Ectodermal cell (in vitro differentiated cells): ENCODE results near the gene TSPAN13.

Experiments
- H3K27ac ChIP-seq: 2 replicates; pipeline ENCODE4 v1.7.0; 2013; ENCODE audit warnings: mild to moderate bottlenecking, low read depth, low read length; ENCODE audit not compliant: insufficient read depth, poor library complexity, severe bottlenecking
- H3K27me3 ChIP-seq: 2 replicates; pipeline ENCODE4 v1.7.0; 2013; ENCODE audit warnings: mild to moderate bottlenecking, low read length; ENCODE audit not compliant: insufficient read depth, control insufficient read depth, poor library complexity, severe bottlenecking
- H3K36me3 ChIP-seq: one replicate; pipeline ENCODE4 v1.7.0; 2013; ENCODE audit warnings: low read length; ENCODE audit not compliant: control insufficient read depth, insufficient read depth
- H3K4me1 ChIP-seq: one replicate; pipeline ENCODE4 v1.7.0; 2013; ENCODE audit warnings: low read length; ENCODE audit not compliant: control insufficient read depth, insufficient read depth
- H3K4me3 ChIP-seq: 2 replicates; pipeline ENCODE4 v1.7.0; 2013; ENCODE audit warnings: low read depth, low read length, control low read depth; ENCODE audit not compliant: insufficient read depth
- H3K9me3 ChIP-seq: 2 replicates; pipeline ENCODE4 v1.7.0; 2013; ENCODE audit warnings: mild to moderate bottlenecking, low read length, moderate library complexity; ENCODE audit not compliant: control insufficient read depth
- WGBS, 2 experiments: methylation state at CpG; one replicate each; pipeline ENCODE4 v1.1.7; 2013; ENCODE audit warnings: missing lambda C conversion rate in 2 of 2; 5-methylcytosine and 5-hydroxymethylcytosine counted together

TSPAN13 gene

GRCh38 chr7:16787127-16787526 lies 33.6 kb downstream of the TSPAN13 start:
- 91 to 100% methylated on average over 1 of the region's 1 CpG for WGBS, 2 experiments
- Histone ChIP-seq H3K4me3 (no peak overlapping the region), H3K27me3 (no peaks in the 10 kb centered on the region), H3K27ac (no peak overlapping the region), H3K4me1 (no peaks in the 10 kb centered on the region), H3K36me3 (no peaks in the 10 kb centered on the region), H3K9me3 (no peaks in the 10 kb centered on the region)

- Histone ChIP-seq H3K27ac (no peak overlapping the region), H3K9me3 (no peaks in the 10 kb centered on the region), H3K36me3 (no peaks in the 10 kb centered on the region), H3K4me3 (no peak overlapping the region), H3K4me1 (no peaks in the 10 kb centered on the region), H3K27me3 (no peaks in the 10 kb centered on the region)
- 91 to 95% methylated on average over 1 of the region's 1 CpG for WGBS, 2 experiments
Observed at GRCh38 chr7:16791071-16791470, 37.5 kb downstream of the TSPAN13 start.

GRCh38 chr7:16791905-16792698 lies 38.5 kb downstream of the TSPAN13 start:
- 92 to 95% methylated on average over 4 of the region's 5 CpGs for WGBS, 2 experiments
- H3K4me3 ChIP-seq, result no peak overlapping the region
- H3K27ac ChIP-seq, result no peak overlapping the region
- no peaks in the 10 kb centered on the region for H3K9me3 ChIP-seq
- H3K36me3 ChIP-seq, result no peaks in the 10 kb centered on the region
- no peaks in the 10 kb centered on the region for H3K27me3 ChIP-seq
- no peaks in the 10 kb centered on the region for H3K4me1 ChIP-seq

- no peaks in the 10 kb centered on the region for H3K4me1 ChIP-seq
- no peak overlapping the region for H3K4me3 ChIP-seq
- 96 to 100% methylated on average over 2 of the region's 3 CpGs for WGBS, 2 experiments
- H3K9me3 ChIP-seq, result no peaks in the 10 kb centered on the region
- no peaks in the 10 kb centered on the region for H3K27me3 ChIP-seq
- no peak overlapping the region for H3K27ac ChIP-seq
- no peaks in the 10 kb centered on the region for H3K36me3 ChIP-seq
Observed at GRCh38 chr7:16794986-16795385, 41.4 kb downstream of the TSPAN13 start.

GRCh38 chr7:16795624-16796023 lies 42.1 kb downstream of the TSPAN13 start:
- 75 to 79% methylated on average over 6 of the region's 6 CpGs for WGBS, 2 experiments
- H3K9me3 ChIP-seq, result no peaks in the 10 kb centered on the region

GRCh38 chr7:16801111-16801542 lies 47.6 kb downstream of the TSPAN13 start:
- no peaks in the 10 kb centered on the region for H3K27me3 ChIP-seq
- no peaks in the 10 kb centered on the region for H3K9me3 ChIP-seq
- H3K4me3 ChIP-seq, result no peak overlapping the region
- H3K27ac ChIP-seq, result no peak overlapping the region
- H3K4me1 ChIP-seq, result no peaks in the 10 kb centered on the region
- no peaks in the 10 kb centered on the region for H3K36me3 ChIP-seq

More at GRCh38 chr7:16795624-16796023, 42.1 kb downstream of the TSPAN13 start:
- no peaks in the 10 kb centered on the region for H3K36me3 ChIP-seq
- H3K4me3 ChIP-seq, result no peak overlapping the region
- no peaks in the 10 kb centered on the region for H3K27me3 ChIP-seq
- no peaks in the 10 kb centered on the region for H3K4me1 ChIP-seq
- H3K27ac ChIP-seq, result no peak overlapping the region

GRCh38 chr7:16801579-16801978 lies 48.0 kb downstream of the TSPAN13 start:
- WGBS, 2 experiments, result 96 to 97% methylated on average over 4 of the region's 4 CpGs
- Histone ChIP-seq H3K27ac (no peak overlapping the region), H3K36me3 (no peaks in the 10 kb centered on the region), H3K27me3 (no peaks in the 10 kb centered on the region), H3K4me3 (no peak overlapping the region), H3K4me1 (no peaks in the 10 kb centered on the region), H3K9me3 (no peaks in the 10 kb centered on the region)

GRCh38 chr7:16803125-16803524 lies 49.6 kb downstream of the TSPAN13 start:
- H3K27me3 ChIP-seq, result no peaks in the 10 kb centered on the region
- 91 to 98% methylated on average over 4 of the region's 4 CpGs for WGBS, 2 experiments
- no peak overlapping the region for H3K4me3 ChIP-seq
- H3K36me3 ChIP-seq, result no peaks in the 10 kb centered on the region
- no peak overlapping the region for H3K27ac ChIP-seq
- H3K9me3 ChIP-seq, result no peaks in the 10 kb centered on the region
- H3K4me1 ChIP-seq, result no peaks in the 10 kb centered on the region

- Histone ChIP-seq H3K4me3 (no peak overlapping the region), H3K4me1 (no peaks in the 10 kb centered on the region), H3K27ac (no peak overlapping the region), H3K9me3 (no peaks in the 10 kb centered on the region), H3K27me3 (no peaks in the 10 kb centered on the region), H3K36me3 (no peaks in the 10 kb centered on the region)
- 90 to 91% methylated on average over 7 of the region's 7 CpGs for WGBS, 2 experiments
Observed at GRCh38 chr7:16803881-16804673, 50.5 kb downstream of the TSPAN13 start.

- H3K9me3 ChIP-seq, result no peaks in the 10 kb centered on the region
- no peak within 1 kb of the TSS for H3K27ac ChIP-seq
- H3K4me1 ChIP-seq, result no peaks in the 10 kb centered on the region
- no peaks in the 10 kb centered on the region for H3K36me3 ChIP-seq
- no peaks in the 10 kb centered on the region for H3K27me3 ChIP-seq
- no peak within 1 kb of the TSS for H3K4me3 ChIP-seq
- 93% methylated on average over 13 of the region's 13 CpGs for WGBS, 2 experiments
Observed at GRCh38 chr7:16804674-16805439, 51.3 kb downstream of the TSPAN13 start, which contains the start of gene AGR2. AGR2 (minus strand) TSS chr7:16804999; CDS start chr7:16801796, 3,203 bp downstream.
